HG03280 (cell line): ENCODE measurements around the gene IL15.
A peak's percentile ranks its signal among the peaks of the same experiment; 100 is the strongest.
"Not testable (repeated sequence)": the region's sequence is repeated elsewhere in the genome, so short reads cannot be mapped to it uniquely, and the experiment has no call there.

Source experiments
- ATAC-seq: cut with Tn5 transposase; IDR thresholded peaks from one replicate; pipeline ENCODE4 v1.9.1; 2021; ENCODE audit warnings: mild to moderate bottlenecking, moderate library complexity; ENCODE audit not compliant: unreplicated experiment

Gene IL15

GRCh38 chr4:141645611-141646340 is 9.4 kb downstream of the IL15 start:
- no peak for ATAC-seq

GRCh38 chr4:141646969-141647368 is 10.6 kb downstream of the IL15 start:
- no peak for ATAC-seq

GRCh38 chr4:141647966-141648365 is 11.6 kb downstream of the IL15 start:
- ATAC-seq: no peak

GRCh38 chr4:141652161-141652778 is 15.9 kb downstream of the IL15 start:
- ATAC-seq: no peak

- no peak for ATAC-seq
These were observed 17.7 kb downstream of the IL15 start for GRCh38 chr4:141654098-141654497.

GRCh38 chr4:141656031-141656430 is 19.6 kb downstream of the IL15 start:
- ATAC-seq: no peak

GRCh38 chr4:141657550-141658250 is 21.3 kb downstream of the IL15 start:
- no peak for ATAC-seq

- ATAC-seq: peak; percentile 48
These were observed 21.9 kb downstream of the IL15 start for GRCh38 chr4:141658309-141658708.

- peak; percentile 33 for ATAC-seq
These were observed 23.2 kb downstream of the IL15 start for GRCh38 chr4:141659539-141659938.

- no peak for ATAC-seq
These were observed 24.5 kb downstream of the IL15 start for GRCh38 chr4:141660880-141661279.

- no peak for ATAC-seq
These were observed 32.0 kb downstream of the IL15 start for GRCh38 chr4:141668200-141668910.

- ATAC-seq: no peak
These were observed 33.1 kb downstream of the IL15 start for GRCh38 chr4:141669501-141669900.

- ATAC-seq: no peak
These were observed 39.0 kb downstream of the IL15 start for GRCh38 chr4:141675384-141675783.

GRCh38 chr4:141676087-141676670 is 39.8 kb downstream of the IL15 start:
- ATAC-seq: no peak

- ATAC-seq: no peak
These were observed 43.7 kb downstream of the IL15 start for GRCh38 chr4:141680060-141680459.

GRCh38 chr4:141684785-141685184 is 48.4 kb downstream of the IL15 start:
- no peak for ATAC-seq

- ATAC-seq: no peak
These were observed 49.9 kb downstream of the IL15 start for GRCh38 chr4:141686146-141686775.

- no peak for ATAC-seq
These were observed 50.5 kb downstream of the IL15 start for GRCh38 chr4:141686879-141687278.

- not testable (repeated sequence) for ATAC-seq
These were observed 53.4 kb downstream of the IL15 start for GRCh38 chr4:141689726-141690296.

GRCh38 chr4:141691247-141691646 is 54.9 kb downstream of the IL15 start:
- ATAC-seq: not testable (repeated sequence)
